Smooth muscle cell (in vitro differentiated cells): ENCODE results near the gene ARHGAP45. TPM values are rescaled to one million over a fixed set of nuclear protein-coding genes. Genes with fewer than 3 reads are reported as not detected.

Source experiments
- DNase-seq: peaks from one replicate; lab custom pipeline; 2025; ENCODE audit not compliant: unreplicated experiment; lab: John Stamatoyannopoulos, UW
- H2AFZ ChIP-seq: fragments of 200-600 bp; sonication (generic); 2 replicates; pipeline ENCODE4 v1.6.0; 2016; ENCODE audit warnings: antibody characterized with exemption, low read depth, mild to moderate bottlenecking
- H3F3A ChIP-seq: fragments of 200-600 bp; sonication (generic); 2 replicates; pipeline ENCODE4 v1.6.0; 2017; ENCODE audit warnings: antibody characterized with exemption, low read depth
- H3K27ac ChIP-seq: fragments of 200-600 bp; sonication (generic); 2 replicates; pipeline ENCODE4 v1.5.1; 2016; ENCODE audit warnings: low read depth, mild to moderate bottlenecking
- H3K27me3 ChIP-seq: fragments of 200-600 bp; sonication (generic); 2 replicates; pipeline ENCODE4 v1.6.1; 2016; ENCODE audit warnings: low read depth, mild to moderate bottlenecking
- H3K36me3 ChIP-seq: fragments of 200-600 bp; sonication (generic); 2 replicates; pipeline ENCODE4 v1.5.1; 2016; ENCODE audit warnings: low read depth
- H3K4me1 ChIP-seq: fragments of 200-600 bp; sonication (generic); 2 replicates; pipeline ENCODE4 v1.5.1; 2016; ENCODE audit warnings: low read depth
- H3K4me2 ChIP-seq: fragments of 200-600 bp; sonication (generic); 2 replicates; pipeline ENCODE4 v1.6.0; 2016; ENCODE audit warnings: mild to moderate bottlenecking
- H3K4me3 ChIP-seq: fragments of 200-600 bp; sonication (generic); 2 replicates; pipeline ENCODE4 v1.5.1; 2016; ENCODE audit warnings: mild to moderate bottlenecking
- H3K79me2 ChIP-seq: fragments of 200-600 bp; sonication (generic); 2 replicates; pipeline ENCODE4 v1.6.0; 2016; ENCODE audit warnings: low read depth, mild to moderate bottlenecking
- H3K9ac ChIP-seq: fragments of 200-600 bp; sonication (generic); 2 replicates; pipeline ENCODE4 v1.6.0; 2016; ENCODE audit warnings: low read depth
- H3K9me3 ChIP-seq: fragments of 200-600 bp; sonication (generic); replicated peaks from 2 replicates; pipeline ENCODE4 v1.5.1; 2016; ENCODE audit warnings: low read depth
- H4K20me1 ChIP-seq: fragments of 200-600 bp; sonication (generic); 2 replicates; pipeline ENCODE4 v1.6.0; 2016; ENCODE audit warnings: low read depth
- CTCF ChIP-seq: fragments of 200-600 bp; sonication (generic); IDR thresholded peaks from 2 replicates; pipeline ENCODE4 v1.5.1; 2017; ENCODE audit warnings: borderline replicate concordance, mild to moderate bottlenecking, antibody characterized with exemption; ENCODE audit not compliant: insufficient read depth, poor library complexity, severe bottlenecking
- WGBS: methylation state at CpG from one replicate; pipeline ENCODE4 v1.1.7; 2016; ENCODE audit warnings: low lambda C conversion rate; 5-methylcytosine and 5-hydroxymethylcytosine counted together
- polyA plus RNA-seq: library from polyadenylated mRNA; unstranded; fragments of >200 nt; fragmentation: Nextera tagmentation; extraction: Ambion mirVana; gene quantifications from 2 replicates; pipeline ENCODE4 v1.2.1, GENCODE V29; 2016
- total RNA-seq: library from RNA; depleted of rRNA; stranded (reverse); fragments of >200 nt; gene quantifications from 2 replicates; pipeline ENCODE4 v1.2.3, GENCODE V29; 2014

Gene ARHGAP45
- total and polyA plus RNA-seq, 2 experiments from 2014 or later: 4.4 to 8.0 TPM

DNA sequence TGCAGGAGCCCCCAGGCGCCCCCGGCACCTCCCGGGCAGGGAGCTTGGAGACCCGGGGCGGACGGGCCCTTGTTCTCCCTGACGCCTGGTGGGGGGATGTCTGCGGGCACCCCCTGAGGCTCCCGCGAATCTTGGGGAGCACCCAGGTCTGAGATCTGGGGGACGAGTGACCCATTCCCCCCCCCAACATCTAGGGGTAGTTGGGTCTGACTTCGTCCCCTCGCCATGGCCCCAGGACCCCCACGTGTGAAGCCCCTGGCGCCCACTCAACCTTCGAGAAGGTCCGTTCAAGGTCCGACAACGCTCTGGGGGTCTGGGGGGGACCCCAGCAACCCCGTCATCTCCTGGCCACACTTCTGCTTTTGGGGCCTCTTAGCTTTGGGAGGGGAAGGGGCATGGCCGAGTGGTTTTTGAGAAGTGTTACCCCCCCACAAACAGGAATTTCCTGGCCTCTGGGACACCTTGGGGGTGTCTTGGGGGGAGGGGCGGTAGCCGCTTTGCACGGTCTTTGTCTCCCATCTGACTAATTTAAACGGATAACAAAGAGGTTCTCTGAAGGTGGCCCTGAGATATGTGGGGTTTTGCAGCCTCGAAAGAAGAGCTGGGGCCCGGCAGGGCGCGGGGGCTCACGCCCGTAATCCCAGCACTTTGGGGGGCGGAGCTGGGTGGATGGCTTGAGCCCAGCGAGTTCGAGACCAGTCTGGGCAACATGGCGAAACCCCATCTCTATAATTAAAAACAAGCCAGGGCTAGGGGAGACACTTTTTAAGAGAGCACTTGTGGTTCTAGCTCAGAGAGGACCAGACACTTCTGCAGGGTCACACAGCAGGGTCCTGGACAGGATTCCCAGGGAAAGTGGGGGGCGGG is 40.0 kb upstream of the ARHGAP45 start:
- peaks cover 58% of the 10 kb centered on the region for H3K79me2 ChIP-seq
- H3K9ac ChIP-seq: peak overlapping the region; percentile 90
- H3K4me3 ChIP-seq: peak overlapping the region; percentile 98
- H3K9me3 ChIP-seq: no peaks in the 10 kb centered on the region
- peak overlapping the region; percentile 95 for H3K27ac ChIP-seq
- peak overlapping the region; percentile 99 for H3K4me2 ChIP-seq
- TF ChIP-seq CTCF: no peak
- H4K20me1 ChIP-seq: peaks cover 53% of the 10 kb centered on the region
- no peaks in the 10 kb centered on the region for H3K36me3 ChIP-seq
- WGBS: 1% methylated on average over 35 of the region's 36 CpGs
- H3F3A ChIP-seq: peaks cover 11% of the 10 kb centered on the region
- H2AFZ ChIP-seq: no peak overlapping the region
- peaks cover 20% of the 10 kb centered on the region for H3K4me1 ChIP-seq
- H3K27me3 ChIP-seq: no peaks in the 10 kb centered on the region
- no peak for DNase-seq

- Histone ChIP-seq H3K36me3 (no peaks in the 10 kb centered on the region), H3K79me2 (peaks cover 64% of the 10 kb centered on the region), H3K9ac (peak overlapping the region; percentile 90), H3K4me1 (peaks cover 20% of the 10 kb centered on the region), H3K27ac (peak overlapping the region; percentile 95), H3K4me2 (peak overlapping the region; percentile 99), H3K4me3 (peak overlapping the region; percentile 98), H3F3A (peaks cover 5% of the 10 kb centered on the region), H3K27me3 (no peaks in the 10 kb centered on the region), H3K9me3 (no peaks in the 10 kb centered on the region), H4K20me1 (peaks cover 59% of the 10 kb centered on the region), H2AFZ (no peak overlapping the region)
- TF ChIP-seq CTCF: no peak
- no peak for DNase-seq
- 6% methylated on average over 9 of the region's 16 CpGs for WGBS
Measured at GRCh38 chr19:1027650-1028061, 39.3 kb upstream of the ARHGAP45 start.

DNA sequence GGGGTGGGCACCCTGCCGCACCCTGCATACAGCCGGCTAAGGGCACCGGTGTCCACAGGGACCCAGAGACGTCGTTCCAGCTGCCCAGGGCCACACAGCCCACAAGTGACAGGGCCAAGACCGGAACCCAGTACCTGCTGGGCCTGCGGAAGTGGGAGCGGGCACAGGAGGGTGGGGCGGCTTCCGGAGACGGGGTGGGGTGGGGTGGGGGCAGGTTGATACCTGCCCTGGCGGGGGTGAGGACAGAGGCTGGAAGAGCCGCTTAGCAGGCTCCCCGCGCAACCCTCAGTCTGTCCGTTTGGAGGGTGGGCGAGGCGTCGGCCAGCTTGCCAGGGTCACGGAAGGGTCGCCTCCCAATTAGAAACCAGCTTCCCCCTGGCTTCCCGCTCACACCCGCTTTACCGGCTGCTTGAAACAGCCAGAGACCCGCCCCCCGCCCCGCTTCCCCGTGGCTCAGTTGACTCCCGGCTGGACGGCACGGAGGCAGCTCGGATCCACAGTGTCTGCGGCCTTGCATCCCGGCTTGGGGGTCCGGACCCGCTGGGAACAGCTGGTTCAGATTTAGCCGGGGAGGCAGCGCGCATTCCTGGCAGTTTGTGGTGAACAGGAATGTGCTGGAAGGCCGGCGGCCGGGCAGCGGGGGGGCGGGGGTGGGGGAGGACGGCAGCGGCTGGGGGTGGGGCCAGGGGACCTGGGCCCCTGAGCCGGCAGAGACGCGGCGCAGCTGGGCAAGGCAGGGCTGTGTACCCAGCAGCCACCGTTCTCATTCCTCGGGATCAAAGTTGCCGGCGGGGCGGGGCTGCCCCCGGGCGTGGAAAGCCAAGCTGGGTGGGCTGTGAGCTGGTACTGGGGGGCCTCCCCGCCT is 38.7 kb upstream of the ARHGAP45 start:
- Histone ChIP-seq H3K9ac (peak overlapping the region; percentile 90), H3K27me3 (no peaks in the 10 kb centered on the region), H3K4me3 (peak overlapping the region; percentile 98), H4K20me1 (peaks cover 66% of the 10 kb centered on the region), H3K4me1 (peaks cover 20% of the 10 kb centered on the region), H3K4me2 (peak overlapping the region; percentile 99), H3K36me3 (no peaks in the 10 kb centered on the region), H3K9me3 (no peaks in the 10 kb centered on the region), H2AFZ (no peak overlapping the region), H3F3A (peaks cover 10% of the 10 kb centered on the region), H3K79me2 (peaks cover 70% of the 10 kb centered on the region), H3K27ac (peak overlapping the region; percentile 95)
- peak; percentile 58 for DNase-seq
- 2% methylated on average over 40 of the region's 58 CpGs for WGBS
- no peak for TF ChIP-seq CTCF
